Type B pancreatic cell (in vitro differentiated cells): ENCODE data around the gene KCNJ14. TPM values are rescaled to one million over a fixed set of nuclear protein-coding genes. Genes with fewer than 3 reads are reported as not detected.
A peak's percentile ranks its signal among the peaks of the same experiment; 100 is the strongest.

Experiments
- DNase-seq: peaks from one replicate; pipeline ENCODE4 v3.0.0; 2021; ENCODE audit warnings: mixed read lengths; ENCODE audit not compliant: unreplicated experiment; ENCODE audit errors: extremely low spot score
- H3K27ac Mint-ChIP-seq: 2 replicates; pipeline ENCODE4 v1.8.0; 2021; ENCODE audit warnings: mild to moderate bottlenecking, mixed read lengths
- H3K27me3 Mint-ChIP-seq: 2 replicates; pipeline ENCODE4 v1.8.0; 2021; ENCODE audit warnings: mixed read lengths
- H3K36me3 Mint-ChIP-seq: 2 replicates; pipeline ENCODE4 v1.8.0; 2021; ENCODE audit warnings: mixed read lengths
- H3K4me1 Mint-ChIP-seq: one replicate; pipeline ENCODE4 v1.8.0; 2021; ENCODE audit warnings: mixed read lengths; ENCODE audit not compliant: unreplicated experiment
- H3K4me3 Mint-ChIP-seq: 2 replicates; pipeline ENCODE4 v1.8.0; 2021; ENCODE audit warnings: mild to moderate bottlenecking, mixed read lengths
- H3K9me3 Mint-ChIP-seq: 2 replicates; pipeline ENCODE4 v1.8.0; 2021; ENCODE audit warnings: mixed read lengths
- CTCF ChIP-seq: fragments of 200-600 bp; sonication (generic); conservative IDR thresholded peaks from 2 replicates; pipeline ENCODE4 v1.5.0; 2021; ENCODE audit warnings: antibody characterized with exemption, mild to moderate bottlenecking
- total RNA-seq: library from RNA; stranded (reverse); gene quantifications from 2 replicates; pipeline ENCODE4 v1.2.1, GENCODE V29; 2021; ENCODE audit warnings: low replicate concordance

The KCNJ14 gene
- total RNA-seq, 1 donor from 2014 or later = 1.8 TPM

GRCh38 chr19:48468772-48469288 is 13.5 kb downstream of the KCNJ14 start:
- Mint-ChIP-seq H3K27me3 (no peaks in the 10 kb centered on the region), H3K36me3 (peaks cover 10% of the 10 kb centered on the region), H3K9me3 (no peaks in the 10 kb centered on the region), H3K4me3 (peak overlapping the region; percentile 93), H3K27ac (peak overlapping the region; percentile 96), H3K4me1 (peaks cover 5% of the 10 kb centered on the region)
- TF ChIP-seq CTCF = no peak
- peak; percentile 99 for DNase-seq

GRCh38 chr19:48469289-48469881 is 14.0 kb downstream of the KCNJ14 start, which contains the start of gene CYTH2:
CYTH2 (plus strand) TSS chr19:48469369; CDS start chr19:48469508, 139 bp downstream.
- Mint-ChIP-seq H3K27me3 (no peaks in the 10 kb centered on the region), H3K4me3 (peak within 1 kb of the TSS; percentile 93), H3K27ac (peak within 1 kb of the TSS; percentile 96), H3K9me3 (no peaks in the 10 kb centered on the region), H3K36me3 (peaks cover 10% of the 10 kb centered on the region), H3K4me1 (peaks cover 5% of the 10 kb centered on the region)
- no peak for TF ChIP-seq CTCF
- peak; percentile 86 for DNase-seq

GRCh38 chr19:48469934-48470680 is 14.7 kb downstream of the KCNJ14 start:
- no peaks in the 10 kb centered on the region for H3K9me3 Mint-ChIP-seq
- H3K4me1 Mint-ChIP-seq = peaks cover 5% of the 10 kb centered on the region
- H3K27me3 Mint-ChIP-seq = no peaks in the 10 kb centered on the region
- H3K27ac Mint-ChIP-seq = peak overlapping the region; percentile 43
- peak overlapping the region; percentile 93 for H3K4me3 Mint-ChIP-seq
- no peak for TF ChIP-seq CTCF
- no peak for DNase-seq
- H3K36me3 Mint-ChIP-seq = peaks cover 11% of the 10 kb centered on the region

- Mint-ChIP-seq H3K4me1 (peaks cover 5% of the 10 kb centered on the region), H3K27me3 (no peaks in the 10 kb centered on the region), H3K27ac (peak overlapping the region; percentile 58), H3K36me3 (peaks cover 18% of the 10 kb centered on the region), H3K9me3 (no peaks in the 10 kb centered on the region), H3K4me3 (peak overlapping the region; percentile 93)
- no peak for TF ChIP-seq CTCF
- DNase-seq = no peak
Measured at GRCh38 chr19:48470856-48471255, 15.5 kb downstream of the KCNJ14 start.

GRCh38 chr19:48471836-48472235 is 16.5 kb downstream of the KCNJ14 start:
- Mint-ChIP-seq H3K4me1 (peaks cover 5% of the 10 kb centered on the region), H3K4me3 (no peak overlapping the region), H3K9me3 (no peaks in the 10 kb centered on the region), H3K27me3 (no peaks in the 10 kb centered on the region), H3K36me3 (peaks cover 19% of the 10 kb centered on the region), H3K27ac (no peak overlapping the region)
- no peak for DNase-seq
- no peak for TF ChIP-seq CTCF
